ENCODE results near the gene UQCRQ. TPM values are rescaled to one million over a fixed set of nuclear protein-coding genes. Genes with fewer than 3 reads are reported as not detected.

Gene UQCRQ
- total RNA-seq, 1 experiment from 2014 or later: 306 TPM

GRCh38 chr5:132901036-132901435 lies 34.6 kb downstream of the UQCRQ start:
- H4K91ac ChIP-seq (ENCODE audit: insufficient read length, low read depth, low read length): no peak overlapping the region
- no peak for TF ChIP-seq CTCF (conservative IDR thresholded peaks at IDR 0.05)
- DNase-seq: no peak
- no peaks in the 10 kb centered on the region for H3K4me1 ChIP-seq (ENCODE audit: insufficient read depth, low read length)
- H2BK20ac ChIP-seq (ENCODE audit: low read depth, low read length, poor library complexity, severe bottlenecking): no peak overlapping the region
- no peak overlapping the region for H4K5ac ChIP-seq (ENCODE audit: insufficient read length, low read depth, low read length)
- no peak overlapping the region for H3K14ac ChIP-seq (ENCODE audit: insufficient read depth, low read length)
- Mint-ChIP-seq H3K27ac (no peak overlapping the region), H3K4me3 (no peak overlapping the region), H3K4me1 (no peaks in the 10 kb centered on the region), H3K9me3 (no peaks in the 10 kb centered on the region), H3K36me3 (ENCODE audit: insufficient read depth in 1 of 3, low read depth in 3 of 3) (peaks cover 14 to 46% (median 40%) of the 10 kb centered on the region in 3 experiments; a peak in 6 of 7 replicates), H3K27me3 (ENCODE audit: low read depth) (no peaks in the 10 kb centered on the region)
- no peak overlapping the region for H2BK15ac ChIP-seq (ENCODE audit: low read depth, low read length)
- no peak overlapping the region for H2AFZ ChIP-seq (ENCODE audit: low read length)
- no peak overlapping the region for H3K18ac ChIP-seq (ENCODE audit: insufficient read length, low read depth, low read length)
- H3K56ac ChIP-seq (ENCODE audit: insufficient read length, low read depth, low read length): no peak overlapping the region
- H3K9me3 ChIP-seq (ENCODE audit: control insufficient read depth, low read depth, low read length): no peaks in the 10 kb centered on the region
- H4K8ac ChIP-seq (replicated peaks; ENCODE audit: insufficient read length, low read depth, low read length): no peak overlapping the region
- no peak overlapping the region for H3K23ac ChIP-seq (ENCODE audit: insufficient read length, low read depth, low read length)
- H3K4me2 ChIP-seq (ENCODE audit: insufficient read depth, insufficient read length, low read length): no peak overlapping the region
- no peak overlapping the region for H3K9ac ChIP-seq (ENCODE audit: extremely low read depth, insufficient read length, low read length)
- no peak overlapping the region for H2BK5ac ChIP-seq (ENCODE audit: insufficient read length, low read length)
- H2BK120ac ChIP-seq (ENCODE audit: low read depth, low read length, poor library complexity, severe bottlenecking): no peak overlapping the region
- H3K79me1 ChIP-seq (ENCODE audit: insufficient read depth, low read depth, low read length, poor library complexity, severe bottlenecking): no peaks in the 10 kb centered on the region
- no peak overlapping the region for H3T11ph ChIP-seq (ENCODE audit: low read length)
- no peak overlapping the region for H3K27ac ChIP-seq (ENCODE audit: insufficient read length, low read depth, low read length)
- H2BK12ac ChIP-seq (ENCODE audit: insufficient read length, low read depth, low read length): no peak overlapping the region
- H3K79me2 ChIP-seq (ENCODE audit: insufficient read depth, low read length): no peaks in the 10 kb centered on the region
- no CpG with 5 or more reads among the region's 4 CpGs for WGBS (ENCODE audit: extremely low coverage, insufficient read length, low lambda C conversion rate)
- H4K20me1 ChIP-seq (ENCODE audit: control insufficient read depth, insufficient read depth, insufficient read length): no peaks in the 10 kb centered on the region
- H3K27me3 ChIP-seq (ENCODE audit: insufficient read depth, low read length): no peaks in the 10 kb centered on the region; the same call in 1 of the 2 replicates
- no peak overlapping the region for H2AK5ac ChIP-seq (ENCODE audit: insufficient read length, low read length)
- no peaks in the 10 kb centered on the region for H3K23me2 ChIP-seq (ENCODE audit: insufficient read length, low read depth, low read length, poor library complexity, severe bottlenecking)
- no peak overlapping the region for H3K4ac ChIP-seq (ENCODE audit: low read depth, low read length)

Data from H9 (cell line).